IMR-90 (cell line): Measurements from ENCODE around the gene ZMYM2. TPM values are rescaled to one million over a fixed set of nuclear protein-coding genes. Genes with fewer than 3 reads are reported as not detected.

Source experiments
- ATAC-seq: fragments of 200-7000 bp; cut with Tn5 transposase; 2 replicates; pipeline ENCODE4 v1.9.1; 2020; ENCODE audit warnings: low read depth, mild to moderate bottlenecking, moderate library complexity
- BruUV-seq: library from RNA; stranded (reverse); fragments of 400-500 nt; replicated peaks from 2 replicates; lab custom pipeline; 2021; lab: Mats Ljungman, UMichigan
- CTCF ChIA-PET: fragments of 300-600 bp; formaldehyde crosslinking; extraction: SDS; loops from one replicate; lab custom pipeline; 2021; ENCODE audit warnings: antibody characterized with exemption; lab: Yijun Ruan, JAX
- POLR2A ChIA-PET: fragments of 300-600 bp; sonication (Branson Sonifier 250); formaldehyde crosslinking; loops from one replicate; lab custom pipeline; 2022; ENCODE audit warnings: antibody characterized with exemption; ENCODE audit not compliant: unreplicated experiment; lab: Charles Lee
- DNase-seq: peaks from one replicate; pipeline ENCODE4 v3.0.0; 2013
- H2AFZ ChIP-seq: replicated peaks from 2 replicates; pipeline ENCODE3; 2013; ENCODE audit warnings: low read length, mild to moderate bottlenecking; ENCODE audit not compliant: poor library complexity
- H2AK5ac ChIP-seq: 2 replicates; pipeline ENCODE4 v1.6.1; 2013; ENCODE audit warnings: low read depth, low read length, inconsistent platforms
- H2AK9ac ChIP-seq: replicated peaks from 2 replicates; pipeline ENCODE3; 2013; ENCODE audit warnings: mild to moderate bottlenecking, low read depth, low read length, moderate library complexity; ENCODE audit not compliant: poor library complexity
- H2BK120ac ChIP-seq: 2 replicates; pipeline ENCODE4 v1.6.1; 2013; ENCODE audit warnings: low read depth, low read length, inconsistent platforms
- H2BK15ac ChIP-seq: 3 replicates; pipeline ENCODE4 v1.6.1; 2013; ENCODE audit warnings: low read depth, low read length, inconsistent platforms
- H2BK20ac ChIP-seq: 2 replicates; pipeline ENCODE4 v1.6.1; 2013; ENCODE audit warnings: low read depth, mild to moderate bottlenecking, inconsistent platforms, low read length, moderate library complexity
- H2BK5ac ChIP-seq: 2 replicates; pipeline ENCODE4 v1.6.1; 2013; ENCODE audit warnings: mild to moderate bottlenecking, low read depth, low read length, inconsistent platforms; ENCODE audit not compliant: poor library complexity, severe bottlenecking
- H3K14ac ChIP-seq: replicated peaks from 2 replicates; pipeline ENCODE4 v1.6.1; 2013; ENCODE audit warnings: low read depth, low read length, inconsistent platforms
- H3K18ac ChIP-seq: 2 replicates; pipeline ENCODE4 v1.6.1; 2013; ENCODE audit warnings: low read depth, low read length, control low read depth
- H3K23ac ChIP-seq: 2 replicates; pipeline ENCODE4 v1.6.1; 2013; ENCODE audit warnings: low read depth, low read length, inconsistent platforms
- H3K27ac ChIP-seq: 2 replicates; pipeline ENCODE4 v1.5.1; 2013; ENCODE audit warnings: mild to moderate bottlenecking, control low read depth, low read length; ENCODE audit not compliant: insufficient read depth
- H3K27me3 ChIP-seq: 2 replicates; pipeline ENCODE4 v1.6.1; 2013; ENCODE audit warnings: low read length; ENCODE audit not compliant: control insufficient read depth, insufficient read depth
- H3K36me3 ChIP-seq: 2 replicates; pipeline ENCODE4 v1.6.1; 2013; ENCODE audit warnings: low read length, mixed read lengths; ENCODE audit not compliant: control insufficient read depth, insufficient read depth
- H3K4ac ChIP-seq: 2 replicates; pipeline ENCODE4 v1.6.1; 2013; ENCODE audit warnings: low read depth, low read length, inconsistent platforms
- H3K4me1 ChIP-seq: 2 replicates; pipeline ENCODE4 v1.6.1; 2013; ENCODE audit warnings: low read length, mixed read lengths; ENCODE audit not compliant: control insufficient read depth, insufficient read depth
- H3K4me2 ChIP-seq: 2 replicates; pipeline ENCODE4 v1.6.1; 2013; ENCODE audit warnings: low read depth, mild to moderate bottlenecking, control low read depth, low read length, moderate library complexity
- H3K4me3 ChIP-seq: 2 replicates; pipeline ENCODE4 v1.5.1; 2013; ENCODE audit warnings: low read depth, mild to moderate bottlenecking, control low read depth, low read length, moderate library complexity; ENCODE audit not compliant: insufficient read depth
- H3K56ac ChIP-seq: 2 replicates; pipeline ENCODE4 v1.6.1; 2013; ENCODE audit warnings: low read length, inconsistent platforms; ENCODE audit not compliant: insufficient read depth; ENCODE audit errors: extremely low read depth
- H3K79me1 ChIP-seq, 2 experiments: 2 replicates each; pipeline ENCODE4 v1.6.1; 2013; ENCODE audit warnings: low read length in 2 of 2, inconsistent platforms in 1 of 2, low read depth in 1 of 2
- H3K9ac ChIP-seq: 2 replicates; pipeline ENCODE4 v1.6.1; 2013; ENCODE audit warnings: low read depth, low read length, control low read depth
- H3K9me1 ChIP-seq: 2 replicates; pipeline ENCODE4 v1.6.1; 2013; ENCODE audit warnings: low read length, inconsistent platforms; ENCODE audit not compliant: insufficient read depth
- H3K9me3 ChIP-seq: 2 replicates; pipeline ENCODE4 v1.6.1; 2013; ENCODE audit warnings: low read length; ENCODE audit not compliant: control insufficient read depth, insufficient read depth
- H4K20me1 ChIP-seq: 2 replicates; pipeline ENCODE4 v1.6.1; 2013; ENCODE audit warnings: low read length, inconsistent platforms; ENCODE audit not compliant: insufficient read depth
- H4K5ac ChIP-seq: 2 replicates; pipeline ENCODE4 v1.6.1; 2013; ENCODE audit warnings: mild to moderate bottlenecking, low read depth, low read length, control low read depth
- H4K8ac ChIP-seq, 2 experiments: 2 replicates each; pipeline ENCODE4 v1.6.1; 2013; ENCODE audit warnings: low read depth in 2 of 2, low read length in 2 of 2, control low read depth in 1 of 2, inconsistent platforms in 1 of 2
- H4K91ac ChIP-seq: 2 replicates; pipeline ENCODE4 v1.6.1; 2013; ENCODE audit warnings: low read depth, low read length, inconsistent platforms; ENCODE audit not compliant: insufficient read depth
- BHLHE40 ChIP-seq: fragments of 150-350 bp; IDR thresholded peaks from 2 replicates; pipeline ENCODE4 v1.6.1; 2016; ENCODE audit warnings: mild to moderate bottlenecking, low read depth, low read length
- CHD1 ChIP-seq: IDR thresholded peaks from 2 replicates; pipeline ENCODE4 v1.6.1; 2012; ENCODE audit warnings: low read depth, low read length, improper control_type of control experiment
- WGBS, 2 experiments: methylation state at CpG; one replicate each; pipeline versions ENCODE4 v1.1.5 to v1.1.7; 2013; ENCODE audit warnings: missing lambda C conversion rate in 2 of 2; ENCODE audit not compliant: insufficient read length in 1 of 2; ENCODE audit errors: extremely low coverage in 2 of 2; 5-methylcytosine and 5-hydroxymethylcytosine counted together
- dilution Hi-C: fragments of 300-500 bp; cut with HindIII; formaldehyde crosslinking; loops from one replicate; pipeline ENCODE4 v1.14.3; 2018; ENCODE audit warnings: low sequenced_read_pairs; ENCODE audit not compliant: unreplicated experiment
- in situ Hi-C: fragments of 300-500 bp; cut with MboI; formaldehyde crosslinking; loops from 3 replicates; pipeline ENCODE4 v1.14.3; 2019; ENCODE audit warnings: low sequenced_read_pairs, inconsistent platforms, mixed read lengths
- intact Hi-C: fragments of 100-400 bp; cut with micrococcal nuclease; formaldehyde crosslinking; loops from 2 replicates; pipeline ENCODE4 v1.10.0; 2022
- polyA plus RNA-seq, 3 experiments: library from polyadenylated mRNA; depleted of rRNA; stranded (reverse); fragments of >200 nt; gene quantifications; 2 replicates each; pipeline ENCODE4 v1.2.3, GENCODE V29; 2012; ENCODE audit warnings: low replicate concordance in 1 of 3
- total RNA-seq: library from RNA; depleted of rRNA; stranded (reverse); fragments of >200 nt; gene quantifications from 2 replicates; pipeline ENCODE4 v1.2.3, GENCODE V29; 2012

The ZMYM2 gene
- total and polyA plus RNA-seq, 2 of the 4 experiments (the other 2 are of a cell fraction): 15.7 to 51.1 TPM

- Histone ChIP-seq H3K27ac (no peak overlapping the region), H2BK120ac (no peak overlapping the region), H3K56ac (no peak overlapping the region), H3K4me2 (no peak overlapping the region), H3K18ac (no peak overlapping the region), H3K9ac (no peak overlapping the region), H4K5ac (no peak overlapping the region), H2BK20ac (no peak overlapping the region), H3K79me1 (no peaks in the 10 kb centered on the region), H2BK5ac (no peak overlapping the region), H3K27me3 (peaks cover 3% of the 10 kb centered on the region; the same call in 1 of the 2 replicates), H3K4ac (no peak overlapping the region), H3K36me3 (no peaks in the 10 kb centered on the region), H3K9me3 (no peaks in the 10 kb centered on the region), H2AK9ac (no peak overlapping the region), H3K9me1 (no peaks in the 10 kb centered on the region), H2AFZ (no peak overlapping the region), H4K8ac (no peak overlapping the region), H3K23ac (no peak overlapping the region), H3K14ac (no peak overlapping the region), H2AK5ac (no peak overlapping the region), H4K91ac (no peak overlapping the region), H2BK15ac (no peak overlapping the region), H4K20me1 (no peaks in the 10 kb centered on the region), H3K4me3 (no peak overlapping the region), H3K4me1 (peaks cover 7% of the 10 kb centered on the region)
- peak; percentile 7; the same call in 1 of the 2 replicates for ATAC-seq
- dilution Hi-C loops: no loop called here
- in situ Hi-C loops: no loop called here
- intact Hi-C loops: no loop called here
- no CpG with 5 or more reads among the region's 1 CpG for WGBS, 2 experiments
- POLR2A ChIA-PET: no interaction called here
- CTCF ChIA-PET: interaction anchor here (0.6 kb wide), 1 partner anchor 54 kb away, joined by 5 read pairs; no protein-coding TSS in a partner anchor
- no peak for TF ChIP-seq CHD1
- TF ChIP-seq BHLHE40: peak; percentile 66; the same call in 1 of the 2 replicates
- peak; percentile 45 for DNase-seq
- BruUV-seq: no TSS peak
These were observed 165.8 kb downstream of the ZMYM2 start for GRCh38 chr13:20124303-20124702.
